H1 (cell line): ENCODE results near the gene RNF31. TPM values are rescaled to one million over a fixed set of nuclear protein-coding genes. Genes with fewer than 3 reads are reported as not detected.

Experiments
- CTCF ChIA-PET: fragments of 300-600 bp; sonication (Branson Sonifier 250); formaldehyde crosslinking; loops from one replicate; lab custom pipeline; 2021; ENCODE audit not compliant: partially characterized antibody; lab: Charles Lee
- POLR2A ChIA-PET: fragments of 300-600 bp; sonication (Branson Sonifier 250); formaldehyde crosslinking; loops from one replicate; lab custom pipeline; 2021; ENCODE audit warnings: inconsistent platforms; ENCODE audit not compliant: partially characterized antibody; lab: Charles Lee
- DNase-seq, 2 experiments: peaks; one replicate each; pipeline versions ENCODE4 v3.0.0 to v3.0.0-alpha.2; 2010 to 2022; ENCODE audit warnings: low spot score in 2 of 2, low read depth in 1 of 2, mixed read lengths in 1 of 2
- FAIRE-seq: peaks from 2 replicates; lab custom pipeline; 2011; peaks lifted over from hg19 to GRCh38; lab: Jason Lieb, UNC
- H2AFZ ChIP-seq: 2 replicates; pipeline ENCODE4 v1.8.1; 2012; ENCODE audit warnings: low read length, inconsistent platforms
- H2AK5ac ChIP-seq: 2 replicates; pipeline ENCODE4 v1.6.1; 2013; ENCODE audit warnings: low read depth, low read length
- H2BK120ac ChIP-seq: replicated peaks from 2 replicates; pipeline ENCODE3; 2013; ENCODE audit warnings: low read depth, low read length, inconsistent platforms
- H2BK12ac ChIP-seq: 2 replicates; pipeline ENCODE4 v1.6.1; 2013; ENCODE audit warnings: low read depth, low read length
- H2BK15ac ChIP-seq: 2 replicates; pipeline ENCODE4 v1.6.1; 2013; ENCODE audit warnings: low read length
- H2BK20ac ChIP-seq: 2 replicates; pipeline ENCODE4 v1.6.1; 2013; ENCODE audit warnings: low read length
- H2BK5ac ChIP-seq: 2 replicates; pipeline ENCODE4 v1.6.1; 2013; ENCODE audit warnings: low read depth, low read length
- H3K14ac ChIP-seq: 2 replicates; pipeline ENCODE4 v1.6.1; 2013; ENCODE audit warnings: inconsistent platforms; ENCODE audit not compliant: insufficient read length
- H3K18ac ChIP-seq: 2 replicates; pipeline ENCODE4 v1.6.1; 2013; ENCODE audit warnings: low read length; ENCODE audit errors: extremely low read depth
- H3K23ac ChIP-seq: 2 replicates; pipeline ENCODE4 v1.6.1; 2013; ENCODE audit warnings: inconsistent platforms; ENCODE audit not compliant: insufficient read length
- H3K23me2 ChIP-seq: 2 replicates; pipeline ENCODE4 v1.6.1; 2013; ENCODE audit warnings: low read depth, low read length
- H3K27ac ChIP-seq: 2 replicates; pipeline ENCODE4 v1.6.1; 2011; ENCODE audit warnings: low read depth, low read length, inconsistent platforms
- H3K27me3 ChIP-seq, 4 experiments: replicated peaks in 1 of 4; 1 replicate in 1 of 4; 2 replicates in 3 of 4; pipeline versions ENCODE4 v1.6.1 to v1.8.1; 2011 to 2013; ENCODE audit warnings: low read length in 3 of 4, mild to moderate bottlenecking in 3 of 4, inconsistent platforms in 2 of 4, mixed read lengths in 2 of 4, moderate library complexity in 1 of 4; ENCODE audit not compliant: control insufficient read depth in 3 of 4, insufficient read depth in 3 of 4; ENCODE audit errors: extremely low read depth in 1 of 4
- H3K36me3 ChIP-seq, 4 experiments: 2 replicates each; pipeline versions ENCODE4 v1.6.1 to v1.8.1; 2011 to 2013; ENCODE audit warnings: mild to moderate bottlenecking in 4 of 4, low read length in 3 of 4, moderate library complexity in 2 of 4, control low read depth in 1 of 4, inconsistent platforms in 1 of 4; ENCODE audit not compliant: insufficient read depth in 4 of 4, control insufficient read depth in 2 of 4
- H3K4ac ChIP-seq: replicated peaks from 2 replicates; pipeline ENCODE3; 2013; ENCODE audit warnings: low read length, low read depth, mixed read lengths, inconsistent platforms; ENCODE audit not compliant: insufficient read length
- H3K4me1 ChIP-seq, 4 experiments: replicated peaks in 1 of 4; 1 replicate in 1 of 4; 2 replicates in 3 of 4; pipeline versions ENCODE4 v1.6.1 to v1.8.1; 2011 to 2013; ENCODE audit warnings: low read length in 3 of 4, inconsistent platforms in 2 of 4, mixed read lengths in 1 of 4; ENCODE audit not compliant: insufficient read depth in 4 of 4, control insufficient read depth in 3 of 4
- H3K4me2 ChIP-seq, 2 experiments: 2 replicates each; pipeline versions ENCODE4 v1.6.1 to v1.8.1; 2011 to 2013; ENCODE audit warnings: low read depth in 2 of 2, low read length in 2 of 2, control low read depth in 1 of 2, inconsistent platforms in 1 of 2, mild to moderate bottlenecking in 1 of 2; ENCODE audit not compliant: insufficient read depth in 1 of 2
- H3K4me3 ChIP-seq, 4 experiments: fragments of 200-600, 300-600 bp in 1 of 4; sonication (generic), shearing (Covaris generic), sonication (Bioruptor Twin) in 1 of 4; 2 replicates each; pipeline versions ENCODE4 v1.5.1 to v1.8.1; 2011 to 2016; ENCODE audit warnings: low read length in 4 of 4, low read depth in 3 of 4, control low read depth in 2 of 4, inconsistent platforms in 2 of 4, mild to moderate bottlenecking in 2 of 4, mixed read lengths in 1 of 4, moderate library complexity in 1 of 4; ENCODE audit not compliant: insufficient read depth in 2 of 4; ENCODE audit errors: extremely low read depth in 1 of 4
- H3K56ac ChIP-seq: replicated peaks from 2 replicates; pipeline ENCODE3; 2013; ENCODE audit warnings: low read depth, mild to moderate bottlenecking, mixed read lengths, low read length, inconsistent platforms; ENCODE audit not compliant: insufficient read length
- H3K79me1 ChIP-seq: 2 replicates; pipeline ENCODE4 v1.6.1; 2013; ENCODE audit warnings: low read depth, low read length, control low read depth
- H3K79me2 ChIP-seq, 2 experiments: 2 replicates each; pipeline versions ENCODE4 v1.6.1 to v1.8.1; 2012 to 2013; ENCODE audit warnings: low read length in 2 of 2, mild to moderate bottlenecking in 2 of 2, inconsistent platforms in 1 of 2; ENCODE audit not compliant: insufficient read depth in 2 of 2, control insufficient read depth in 1 of 2
- H3K9ac ChIP-seq, 4 experiments: replicated peaks in 1 of 4; 1 replicate in 1 of 4; 2 replicates in 3 of 4; pipeline versions ENCODE4 v1.6.1 to v1.8.1; 2011 to 2013; ENCODE audit warnings: low read depth in 3 of 4, low read length in 3 of 4, control low read depth in 2 of 4, mild to moderate bottlenecking in 2 of 4, moderate library complexity in 2 of 4, inconsistent platforms in 1 of 4; ENCODE audit errors: extremely low read depth in 1 of 4
- H3K9me3 ChIP-seq, 2 experiments: 2 replicates each; pipeline versions ENCODE4 v1.6.1 to v1.8.1; 2012 to 2013; ENCODE audit warnings: mild to moderate bottlenecking in 2 of 2, moderate library complexity in 2 of 2, control low read depth in 1 of 2, inconsistent platforms in 1 of 2, low read depth in 1 of 2, low read length in 1 of 2, mixed read lengths in 1 of 2; ENCODE audit not compliant: insufficient read depth in 2 of 2
- H4K20me1 ChIP-seq, 2 experiments: replicated peaks in 1 of 2; 2 replicates each; pipeline versions ENCODE3 to v1.8.1; 2011 to 2013; ENCODE audit warnings: inconsistent platforms in 2 of 2, low read length in 2 of 2, mild to moderate bottlenecking in 1 of 2; ENCODE audit not compliant: insufficient read depth in 2 of 2, control insufficient read depth in 1 of 2
- H4K5ac ChIP-seq: 2 replicates; pipeline ENCODE4 v1.6.1; 2013; ENCODE audit warnings: low read length, low read depth, mixed read lengths, inconsistent platforms; ENCODE audit not compliant: insufficient read length
- H4K8ac ChIP-seq: 2 replicates; pipeline ENCODE4 v1.8.0; 2013; ENCODE audit warnings: mild to moderate bottlenecking, moderate library complexity, low read length, inconsistent platforms; ENCODE audit not compliant: insufficient read depth; ENCODE audit errors: extremely low read depth
- H4K91ac ChIP-seq: replicated peaks from 2 replicates; pipeline ENCODE3; 2013; ENCODE audit warnings: low read length, mixed read lengths, inconsistent platforms; ENCODE audit not compliant: insufficient read length
- ATF2 ChIP-seq: IDR thresholded peaks from 2 replicates; pipeline ENCODE4 v1.6.1; 2012; ENCODE audit warnings: low read length, inconsistent platforms
- BACH1 ChIP-seq: IDR thresholded peaks from 2 replicates; pipeline ENCODE4 v1.6.1; 2012; ENCODE audit warnings: low read length, improper control_type of control experiment
- BCL11A ChIP-seq, 2 experiments: IDR thresholded peaks; one replicate each; pipeline ENCODE4 v1.6.1; 2011; ENCODE audit warnings: low read depth in 2 of 2, low read length in 2 of 2, mild to moderate bottlenecking in 2 of 2
- KDM1A ChIP-seq: fragments of 200-600, 300-600 bp; sonication (generic); IDR thresholded peaks from 2 replicates; pipeline ENCODE4 v1.7.1; 2016; ENCODE audit warnings: mild to moderate bottlenecking, low read length, borderline replicate concordance
- KDM4A ChIP-seq: IDR thresholded peaks from one replicate; pipeline ENCODE4 v1.7.1; 2012; ENCODE audit warnings: low read depth, mild to moderate bottlenecking, moderate library complexity, low read length, inconsistent platforms; ENCODE audit not compliant: severe bottlenecking
- MAFK ChIP-seq: IDR thresholded peaks from 2 replicates; pipeline ENCODE4 v1.6.1; 2012; ENCODE audit warnings: low read depth, mild to moderate bottlenecking, improper control_type of control experiment, low read length
- NRF1 ChIP-seq: IDR thresholded peaks from 2 replicates; pipeline ENCODE4 v1.6.1; 2011; ENCODE audit warnings: mild to moderate bottlenecking, low read depth, low read length, improper control_type of control experiment
- POU5F1 ChIP-seq: IDR thresholded peaks from 2 replicates; pipeline ENCODE4 v1.6.1; 2011; ENCODE audit warnings: low read depth, mild to moderate bottlenecking, low read length, moderate library complexity
- SP4 ChIP-seq: IDR thresholded peaks from 2 replicates; pipeline ENCODE4 v1.6.1; 2012; ENCODE audit warnings: low read length, inconsistent platforms
- TBP ChIP-seq: IDR thresholded peaks from 2 replicates; pipeline ENCODE4 v1.6.1; 2011; ENCODE audit warnings: low read depth, low read length, improper control_type of control experiment
- YY1 ChIP-seq: IDR thresholded peaks from 2 replicates; pipeline ENCODE4 v1.6.1; 2011; ENCODE audit warnings: low read depth, mild to moderate bottlenecking, low read length
- ZNF274 ChIP-seq: IDR thresholded peaks from 2 replicates; pipeline ENCODE4 v1.7.0; 2012; ENCODE audit warnings: low read length, borderline replicate concordance; ENCODE audit errors: extremely low read depth
- WGBS, 2 experiments: shearing (Covaris generic) in 1 of 2; methylation state at CpG; one replicate each; pipeline versions ENCODE4 v1.1.6 to v1.1.7; 2013 to 2015; ENCODE audit warnings: low lambda C conversion rate in 2 of 2, mixed read lengths in 2 of 2, inconsistent platforms in 1 of 2, low coverage in 1 of 2, missing lambda C conversion rate in 1 of 2; ENCODE audit not compliant: insufficient replicate concordance in 2 of 2, insufficient coverage in 1 of 2, insufficient read length in 1 of 2; ENCODE audit errors: extremely low coverage in 1 of 2, missing lambda C conversion rate in 1 of 2; 5-methylcytosine and 5-hydroxymethylcytosine counted together
- polyA plus RNA-seq, 7 experiments: library from polyadenylated mRNA; depleted of rRNA in 3 of 7; stranded (reverse) in 5 of 7; unstranded in 2 of 7; fragments of >200 nt in 5 of 7; fragments of 200-250 nt in 2 of 7; gene quantifications; 1 replicate in 5 of 7; 2 replicates in 1 of 7; 4 replicates in 1 of 7; pipeline versions ENCODE4 v1.2.1 to v1.2.3, GENCODE V29; 2011 to 2013; ENCODE audit warnings: missing spikeins in 2 of 7, mixed read lengths in 2 of 7
- total RNA-seq: library from RNA; stranded (reverse); fragmentation: NEBNext Ultra II Directional; extraction: Animal tissue kit (Norgen Biotek cat#: 25700); gene quantifications from 2 replicates; pipeline ENCODE4 v1.2.1, GENCODE V29; 2021

The RNF31 gene
- total and polyA plus RNA-seq, 2 of the 8 experiments (the other 6 are each of a cell fraction or from before 2014, with no cell fraction given), result 17.5 to 72.0 TPM

GRCh38 chr14:24133735-24134134 lies 13.6 kb upstream of the RNF31 start:
- Histone ChIP-seq H3K4me1 (peaks cover 0 to 10% (median 5%) of the 10 kb centered on the region in 4 experiments; a peak in 4 of 7 replicates), H2BK12ac (no peak overlapping the region), H4K5ac (no peak overlapping the region), H4K20me1 (no peaks in the 10 kb centered on the region), H2BK15ac (no peak overlapping the region), H3K4me3 (no peak overlapping the region), H3K56ac (no peak overlapping the region), H3K79me2 (no peaks in the 10 kb centered on the region), H4K91ac (no peak overlapping the region), H3K36me3 (peaks cover 2 to 16% (median 9%) of the 10 kb centered on the region in 4 experiments; a peak in 6 of 8 replicates), H3K9ac (no peak overlapping the region), H3K23me2 (peaks cover 5% of the 10 kb centered on the region; the same call in 1 of the 2 replicates), H3K4ac (no peak overlapping the region), H4K8ac (no peak overlapping the region), H3K9me3 (no peaks in the 10 kb centered on the region), H2BK120ac (no peak overlapping the region), H3K4me2 (no peak overlapping the region), H2AFZ (no peak overlapping the region), H3K14ac (no peak overlapping the region), H3K27ac (no peak overlapping the region), H3K79me1 (no peaks in the 10 kb centered on the region), H2BK20ac (no peak overlapping the region), H3K27me3 (no peaks in the 10 kb centered on the region), H2BK5ac (no peak overlapping the region), H2AK5ac (no peak overlapping the region), H3K18ac (no peak overlapping the region), H3K23ac (no peak overlapping the region)
- ChIA-PET POLR2A (interaction anchor here (0.8 to 11.1 kb wide), 7 partner anchors 12 to 76 kb away, joined by 3 to 100 read pairs (median 4); partner anchors contain the start of genes DCAF11, NRL and RNF31), CTCF (interaction anchor here (0.7 kb wide), 2 partner anchors 25 to 999 kb away, joined by 4 read pairs; no protein-coding TSS in a partner anchor)
- TF ChIP-seq POU5F1, result no peak
- no peak for TF ChIP-seq MAFK
- TF ChIP-seq KDM1A, result no peak
- no peak for TF ChIP-seq ZNF274
- no peak for TF ChIP-seq KDM4A
- no peak for TF ChIP-seq NRF1
- TF ChIP-seq ATF2, result no peak
- TF ChIP-seq YY1, result no peak
- TF ChIP-seq BACH1, result no peak
- TF ChIP-seq TBP, result no peak
- TF ChIP-seq BCL11A (IDR thresholded peaks at IDR 0.05; ENCODE audit: low read depth in 2 of 2, low read length in 2 of 2), result no peak
- TF ChIP-seq SP4, result no peak
- FAIRE-seq (no peak), DNase-seq (no peak)
- 100% methylated on average over 1 of the region's 1 CpG; no CpG with 5 or more reads in 1 of the 2 experiments for WGBS, 2 experiments
